WTC11 (cell line): Measurements from ENCODE around the gene NTSR1. TPM values are rescaled to one million over a fixed set of nuclear protein-coding genes. Genes with fewer than 3 reads are reported as not detected.

Source experiments
- ATAC-seq: fragments of 200-7000 bp; cut with Tn5 transposase; 2 replicates; pipeline ENCODE4 v1.10.0; 2021; ENCODE audit warnings: mild to moderate bottlenecking, moderate library complexity
- CTCF ChIA-PET: fragments of 300-600 bp; sonication (Branson Sonifier 250); formaldehyde crosslinking; loops from one replicate; lab custom pipeline; 2021; ENCODE audit warnings: antibody characterized with exemption; lab: Charles Lee
- POLR2A ChIA-PET: fragments of 350-600 bp; sonication (Branson Sonifier 250); formaldehyde crosslinking; loops from one replicate; lab custom pipeline; 2021; ENCODE audit warnings: antibody characterized with exemption; lab: Charles Lee
- DNase-seq: peaks from one replicate; pipeline ENCODE4 v3.0.0; 2021; ENCODE audit warnings: low spot score
- H3K27ac Mint-ChIP-seq: 2 replicates; pipeline ENCODE4 v1.8.0; 2021; ENCODE audit warnings: mixed read lengths
- H3K27me3 Mint-ChIP-seq: 2 replicates; pipeline ENCODE4 v1.8.0; 2021; ENCODE audit warnings: low read depth, mild to moderate bottlenecking, moderate library complexity, mixed read lengths
- H3K36me3 Mint-ChIP-seq: 2 replicates; pipeline ENCODE4 v1.8.0; 2021; ENCODE audit warnings: mixed read lengths
- H3K4me1 Mint-ChIP-seq: 2 replicates; pipeline ENCODE4 v1.8.0; 2022; ENCODE audit warnings: mixed read lengths
- H3K4me3 Mint-ChIP-seq: 2 replicates; pipeline ENCODE4 v1.8.0; 2021; ENCODE audit warnings: mild to moderate bottlenecking, moderate library complexity, mixed read lengths
- H3K9me3 Mint-ChIP-seq: 2 replicates; pipeline ENCODE4 v1.8.0; 2021; ENCODE audit warnings: mixed read lengths
- ATF1 ChIP-seq: sonication (generic); formaldehyde crosslinking; IDR thresholded peaks from 2 replicates; pipeline ENCODE4 v1.8.1; 2023; ENCODE audit warnings: mild to moderate bottlenecking, moderate library complexity, missing genetic modification reagents
- EMX1 ChIP-seq: fragments of 250-450 bp; sonication (Bioruptor Pico); IDR thresholded peaks from 2 replicates; pipeline ENCODE4 v1.8.0; 2021; ENCODE audit warnings: mild to moderate bottlenecking
- ETV6 ChIP-seq: sonication (generic); formaldehyde crosslinking; IDR thresholded peaks from 2 replicates; pipeline ENCODE4 v1.8.1; 2022; ENCODE audit warnings: mild to moderate bottlenecking, missing genetic modification reagents
- FOXP1 ChIP-seq: sonication (generic); formaldehyde crosslinking; IDR thresholded peaks from 2 replicates; pipeline ENCODE4 v1.8.0; 2022; ENCODE audit warnings: missing genetic modification reagents, mild to moderate bottlenecking, moderate library complexity, borderline replicate concordance
- GRHL2 ChIP-seq: fragments of 250-450 bp; sonication (Bioruptor Pico); IDR thresholded peaks from 2 replicates; pipeline ENCODE4 v1.8.0; 2022; ENCODE audit warnings: mild to moderate bottlenecking, moderate library complexity; ENCODE audit not compliant: insufficient replicate concordance, severe bottlenecking
- MYBL2 ChIP-seq: sonication (generic); formaldehyde crosslinking; IDR thresholded peaks from 2 replicates; pipeline ENCODE4 v1.8.1; 2023; ENCODE audit warnings: mild to moderate bottlenecking, moderate library complexity, missing genetic modification reagents
- SP1 ChIP-seq: sonication (generic); formaldehyde crosslinking; conservative IDR thresholded peaks from 2 replicates; pipeline ENCODE4 v1.8.1; 2022; ENCODE audit warnings: missing genetic modification reagents
- TEAD1 ChIP-seq: sonication (generic); formaldehyde crosslinking; IDR thresholded peaks from 2 replicates; pipeline ENCODE4 v1.8.0; 2022; ENCODE audit warnings: mild to moderate bottlenecking, missing genetic modification reagents
- ZNF423 ChIP-seq: fragments of 250-450 bp; sonication (Bioruptor Pico); IDR thresholded peaks from 2 replicates; pipeline ENCODE4 v2.1.2; 2022; ENCODE audit warnings: mild to moderate bottlenecking, moderate library complexity
- ZNF671 ChIP-seq: fragments of 250-450 bp; sonication (Bioruptor Pico); IDR thresholded peaks from 2 replicates; pipeline ENCODE4 v1.8.0; 2021; ENCODE audit warnings: mild to moderate bottlenecking
- total RNA-seq: library from RNA; stranded (reverse); gene quantifications from 3 replicates; pipeline ENCODE4 v1.2.3, GENCODE V29; 2021
- TF ChIP-seq, protein P1 (sequence below): sonication (generic); formaldehyde crosslinking; IDR thresholded peaks from 2 replicates; pipeline ENCODE4 v1.8.0; 2023; ENCODE audit warnings: missing genetic modification reagents
- TF ChIP-seq, protein P2 (sequence below): fragments of 250-450 bp; sonication (Bioruptor Pico); IDR thresholded peaks from 2 replicates; pipeline ENCODE4 v2.1.2; 2022; ENCODE audit warnings: mild to moderate bottlenecking, moderate library complexity
- TF ChIP-seq, protein P3 (sequence below): sonication (generic); formaldehyde crosslinking; IDR thresholded peaks from 2 replicates; pipeline ENCODE4 v1.8.1; 2023; ENCODE audit warnings: mild to moderate bottlenecking, missing genetic modification reagents
- TF ChIP-seq, protein P4 (sequence below): fragments of 250-450 bp; sonication (Bioruptor Pico); IDR thresholded peaks from 2 replicates; pipeline ENCODE4 v1.8.0; 2021; ENCODE audit warnings: mild to moderate bottlenecking
- TF ChIP-seq, protein P5 (sequence below): sonication (generic); formaldehyde crosslinking; IDR thresholded peaks from 2 replicates; pipeline ENCODE4 v1.8.0; 2022; ENCODE audit warnings: mild to moderate bottlenecking, missing genetic modification reagents
- TF ChIP-seq, protein P6 (sequence below): sonication (generic); formaldehyde crosslinking; IDR thresholded peaks from 2 replicates; pipeline ENCODE4 v1.8.1; 2023; ENCODE audit warnings: mild to moderate bottlenecking, missing genetic modification reagents, borderline replicate concordance
- TF ChIP-seq, protein P7 (sequence below): fragments of 250-450 bp; sonication (Bioruptor Pico); IDR thresholded peaks from 2 replicates; pipeline ENCODE4 v1.9.0; 2021; ENCODE audit warnings: mild to moderate bottlenecking, borderline replicate concordance
- TF ChIP-seq, protein P8 (sequence below): sonication (generic); formaldehyde crosslinking; IDR thresholded peaks from 2 replicates; pipeline ENCODE4 v1.8.0; 2022; ENCODE audit warnings: mild to moderate bottlenecking, missing genetic modification reagents

Gene NTSR1
- total RNA-seq, 1 experiment from 2014 or later, result 0.63 TPM

DNA sequence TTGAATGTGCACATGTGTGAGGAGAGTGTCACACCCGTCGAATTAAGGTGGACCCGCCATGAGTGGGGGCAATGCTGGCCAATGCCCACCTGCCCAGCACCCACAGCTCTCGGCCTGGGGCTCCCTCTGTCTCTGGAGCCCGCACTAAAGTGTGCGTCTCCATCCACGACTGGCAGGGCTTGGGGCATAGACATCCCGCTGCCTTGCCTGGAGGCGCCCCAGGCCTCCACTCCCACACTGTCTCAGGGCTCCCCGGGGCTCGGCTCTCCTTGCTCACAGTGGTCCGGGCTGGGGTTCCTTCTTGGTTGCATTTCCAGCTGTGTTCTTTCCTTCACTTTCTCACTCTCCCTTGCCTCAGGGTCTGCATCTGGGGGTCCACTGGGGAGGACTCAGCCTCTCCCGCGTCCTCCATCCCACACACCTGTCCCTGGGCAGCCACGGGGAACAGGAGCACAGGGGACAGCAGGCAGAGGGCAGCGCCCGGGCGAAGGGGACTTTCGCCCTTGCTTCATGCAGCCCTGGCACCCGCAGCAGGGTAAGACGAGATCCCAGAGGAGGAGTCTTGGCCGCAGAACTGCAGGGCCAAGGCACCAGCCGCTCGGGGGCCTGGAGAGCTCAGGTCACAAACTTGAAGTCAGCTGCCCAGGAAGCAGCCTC, 67.5 kb downstream of the NTSR1 start:
- POLR2A ChIA-PET, result no interaction called here
- no peaks in the 10 kb centered on the region for H3K27me3 Mint-ChIP-seq
- H3K9me3 Mint-ChIP-seq, result no peaks in the 10 kb centered on the region
- ATAC-seq (no peak), DNase-seq (no peak)
- H3K4me1 Mint-ChIP-seq, result peaks cover 7% of the 10 kb centered on the region
- CTCF ChIA-PET, result interaction anchor here (1.3 kb wide), 1 partner anchor 67 kb away, joined by 3 read pairs; the partner anchor contains the start of gene NTSR1
- H3K27ac Mint-ChIP-seq, result no peak overlapping the region
- H3K36me3 Mint-ChIP-seq, result no peaks in the 10 kb centered on the region
- no peak overlapping the region for H3K4me3 Mint-ChIP-seq
- TF ChIP-seq, protein P1, sequence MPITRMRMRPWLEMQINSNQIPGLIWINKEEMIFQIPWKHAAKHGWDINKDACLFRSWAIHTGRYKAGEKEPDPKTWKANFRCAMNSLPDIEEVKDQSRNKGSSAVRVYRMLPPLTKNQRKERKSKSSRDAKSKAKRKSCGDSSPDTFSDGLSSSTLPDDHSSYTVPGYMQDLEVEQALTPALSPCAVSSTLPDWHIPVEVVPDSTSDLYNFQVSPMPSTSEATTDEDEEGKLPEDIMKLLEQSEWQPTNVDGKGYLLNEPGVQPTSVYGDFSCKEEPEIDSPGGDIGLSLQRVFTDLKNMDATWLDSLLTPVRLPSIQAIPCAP, result no peak
- TF ChIP-seq, protein P2, sequence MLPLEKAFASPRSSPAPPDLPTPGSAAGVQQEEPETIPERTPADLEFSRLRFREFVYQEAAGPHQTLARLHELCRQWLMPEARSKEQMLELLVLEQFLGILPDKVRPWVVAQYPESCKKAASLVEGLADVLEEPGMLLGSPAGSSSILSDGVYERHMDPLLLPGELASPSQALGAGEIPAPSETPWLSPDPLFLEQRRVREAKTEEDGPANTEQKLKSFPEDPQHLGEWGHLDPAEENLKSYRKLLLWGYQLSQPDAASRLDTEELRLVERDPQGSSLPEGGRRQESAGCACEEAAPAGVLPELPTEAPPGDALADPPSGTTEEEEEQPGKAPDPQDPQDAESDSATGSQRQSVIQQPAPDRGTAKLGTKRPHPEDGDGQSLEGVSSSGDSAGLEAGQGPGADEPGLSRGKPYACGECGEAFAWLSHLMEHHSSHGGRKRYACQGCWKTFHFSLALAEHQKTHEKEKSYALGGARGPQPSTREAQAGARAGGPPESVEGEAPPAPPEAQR, result no peak
- TF ChIP-seq, protein P3, sequence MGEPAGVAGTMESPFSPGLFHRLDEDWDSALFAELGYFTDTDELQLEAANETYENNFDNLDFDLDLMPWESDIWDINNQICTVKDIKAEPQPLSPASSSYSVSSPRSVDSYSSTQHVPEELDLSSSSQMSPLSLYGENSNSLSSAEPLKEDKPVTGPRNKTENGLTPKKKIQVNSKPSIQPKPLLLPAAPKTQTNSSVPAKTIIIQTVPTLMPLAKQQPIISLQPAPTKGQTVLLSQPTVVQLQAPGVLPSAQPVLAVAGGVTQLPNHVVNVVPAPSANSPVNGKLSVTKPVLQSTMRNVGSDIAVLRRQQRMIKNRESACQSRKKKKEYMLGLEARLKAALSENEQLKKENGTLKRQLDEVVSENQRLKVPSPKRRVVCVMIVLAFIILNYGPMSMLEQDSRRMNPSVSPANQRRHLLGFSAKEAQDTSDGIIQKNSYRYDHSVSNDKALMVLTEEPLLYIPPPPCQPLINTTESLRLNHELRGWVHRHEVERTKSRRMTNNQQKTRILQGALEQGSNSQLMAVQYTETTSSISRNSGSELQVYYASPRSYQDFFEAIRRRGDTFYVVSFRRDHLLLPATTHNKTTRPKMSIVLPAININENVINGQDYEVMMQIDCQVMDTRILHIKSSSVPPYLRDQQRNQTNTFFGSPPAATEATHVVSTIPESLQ (CRISPR knock-in tag), result no peak
- TF ChIP-seq ZNF671 (CRISPR knock-in tag) (no peak), ATF1 (CRISPR knock-in tag) (no peak), ZNF423 (no peak), ETV6 (no peak), SP1 (CRISPR knock-in tag) (no peak), FOXP1 (CRISPR knock-in tag) (no peak), TEAD1 (CRISPR knock-in tag) (no peak), MYBL2 (CRISPR knock-in tag) (no peak), GRHL2 (no peak), EMX1 (no peak)
- TF ChIP-seq, protein P4, sequence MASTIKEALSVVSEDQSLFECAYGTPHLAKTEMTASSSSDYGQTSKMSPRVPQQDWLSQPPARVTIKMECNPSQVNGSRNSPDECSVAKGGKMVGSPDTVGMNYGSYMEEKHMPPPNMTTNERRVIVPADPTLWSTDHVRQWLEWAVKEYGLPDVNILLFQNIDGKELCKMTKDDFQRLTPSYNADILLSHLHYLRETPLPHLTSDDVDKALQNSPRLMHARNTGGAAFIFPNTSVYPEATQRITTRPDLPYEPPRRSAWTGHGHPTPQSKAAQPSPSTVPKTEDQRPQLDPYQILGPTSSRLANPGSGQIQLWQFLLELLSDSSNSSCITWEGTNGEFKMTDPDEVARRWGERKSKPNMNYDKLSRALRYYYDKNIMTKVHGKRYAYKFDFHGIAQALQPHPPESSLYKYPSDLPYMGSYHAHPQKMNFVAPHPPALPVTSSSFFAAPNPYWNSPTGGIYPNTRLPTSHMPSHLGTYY (CRISPR knock-in tag), result no peak
- TF ChIP-seq, protein P5, sequence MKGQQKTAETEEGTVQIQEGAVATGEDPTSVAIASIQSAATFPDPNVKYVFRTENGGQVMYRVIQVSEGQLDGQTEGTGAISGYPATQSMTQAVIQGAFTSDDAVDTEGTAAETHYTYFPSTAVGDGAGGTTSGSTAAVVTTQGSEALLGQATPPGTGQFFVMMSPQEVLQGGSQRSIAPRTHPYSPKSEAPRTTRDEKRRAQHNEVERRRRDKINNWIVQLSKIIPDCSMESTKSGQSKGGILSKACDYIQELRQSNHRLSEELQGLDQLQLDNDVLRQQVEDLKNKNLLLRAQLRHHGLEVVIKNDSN (CRISPR knock-in tag), result no peak
- TF ChIP-seq, protein P6, sequence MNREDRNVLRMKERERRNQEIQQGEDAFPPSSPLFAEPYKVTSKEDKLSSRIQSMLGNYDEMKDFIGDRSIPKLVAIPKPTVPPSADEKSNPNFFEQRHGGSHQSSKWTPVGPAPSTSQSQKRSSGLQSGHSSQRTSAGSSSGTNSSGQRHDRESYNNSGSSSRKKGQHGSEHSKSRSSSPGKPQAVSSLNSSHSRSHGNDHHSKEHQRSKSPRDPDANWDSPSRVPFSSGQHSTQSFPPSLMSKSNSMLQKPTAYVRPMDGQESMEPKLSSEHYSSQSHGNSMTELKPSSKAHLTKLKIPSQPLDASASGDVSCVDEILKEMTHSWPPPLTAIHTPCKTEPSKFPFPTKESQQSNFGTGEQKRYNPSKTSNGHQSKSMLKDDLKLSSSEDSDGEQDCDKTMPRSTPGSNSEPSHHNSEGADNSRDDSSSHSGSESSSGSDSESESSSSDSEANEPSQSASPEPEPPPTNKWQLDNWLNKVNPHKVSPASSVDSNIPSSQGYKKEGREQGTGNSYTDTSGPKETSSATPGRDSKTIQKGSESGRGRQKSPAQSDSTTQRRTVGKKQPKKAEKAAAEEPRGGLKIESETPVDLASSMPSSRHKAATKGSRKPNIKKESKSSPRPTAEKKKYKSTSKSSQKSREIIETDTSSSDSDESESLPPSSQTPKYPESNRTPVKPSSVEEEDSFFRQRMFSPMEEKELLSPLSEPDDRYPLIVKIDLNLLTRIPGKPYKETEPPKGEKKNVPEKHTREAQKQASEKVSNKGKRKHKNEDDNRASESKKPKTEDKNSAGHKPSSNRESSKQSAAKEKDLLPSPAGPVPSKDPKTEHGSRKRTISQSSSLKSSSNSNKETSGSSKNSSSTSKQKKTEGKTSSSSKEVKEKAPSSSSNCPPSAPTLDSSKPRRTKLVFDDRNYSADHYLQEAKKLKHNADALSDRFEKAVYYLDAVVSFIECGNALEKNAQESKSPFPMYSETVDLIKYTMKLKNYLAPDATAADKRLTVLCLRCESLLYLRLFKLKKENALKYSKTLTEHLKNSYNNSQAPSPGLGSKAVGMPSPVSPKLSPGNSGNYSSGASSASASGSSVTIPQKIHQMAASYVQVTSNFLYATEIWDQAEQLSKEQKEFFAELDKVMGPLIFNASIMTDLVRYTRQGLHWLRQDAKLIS (CRISPR knock-in tag), result no peak
- TF ChIP-seq, protein P7, sequence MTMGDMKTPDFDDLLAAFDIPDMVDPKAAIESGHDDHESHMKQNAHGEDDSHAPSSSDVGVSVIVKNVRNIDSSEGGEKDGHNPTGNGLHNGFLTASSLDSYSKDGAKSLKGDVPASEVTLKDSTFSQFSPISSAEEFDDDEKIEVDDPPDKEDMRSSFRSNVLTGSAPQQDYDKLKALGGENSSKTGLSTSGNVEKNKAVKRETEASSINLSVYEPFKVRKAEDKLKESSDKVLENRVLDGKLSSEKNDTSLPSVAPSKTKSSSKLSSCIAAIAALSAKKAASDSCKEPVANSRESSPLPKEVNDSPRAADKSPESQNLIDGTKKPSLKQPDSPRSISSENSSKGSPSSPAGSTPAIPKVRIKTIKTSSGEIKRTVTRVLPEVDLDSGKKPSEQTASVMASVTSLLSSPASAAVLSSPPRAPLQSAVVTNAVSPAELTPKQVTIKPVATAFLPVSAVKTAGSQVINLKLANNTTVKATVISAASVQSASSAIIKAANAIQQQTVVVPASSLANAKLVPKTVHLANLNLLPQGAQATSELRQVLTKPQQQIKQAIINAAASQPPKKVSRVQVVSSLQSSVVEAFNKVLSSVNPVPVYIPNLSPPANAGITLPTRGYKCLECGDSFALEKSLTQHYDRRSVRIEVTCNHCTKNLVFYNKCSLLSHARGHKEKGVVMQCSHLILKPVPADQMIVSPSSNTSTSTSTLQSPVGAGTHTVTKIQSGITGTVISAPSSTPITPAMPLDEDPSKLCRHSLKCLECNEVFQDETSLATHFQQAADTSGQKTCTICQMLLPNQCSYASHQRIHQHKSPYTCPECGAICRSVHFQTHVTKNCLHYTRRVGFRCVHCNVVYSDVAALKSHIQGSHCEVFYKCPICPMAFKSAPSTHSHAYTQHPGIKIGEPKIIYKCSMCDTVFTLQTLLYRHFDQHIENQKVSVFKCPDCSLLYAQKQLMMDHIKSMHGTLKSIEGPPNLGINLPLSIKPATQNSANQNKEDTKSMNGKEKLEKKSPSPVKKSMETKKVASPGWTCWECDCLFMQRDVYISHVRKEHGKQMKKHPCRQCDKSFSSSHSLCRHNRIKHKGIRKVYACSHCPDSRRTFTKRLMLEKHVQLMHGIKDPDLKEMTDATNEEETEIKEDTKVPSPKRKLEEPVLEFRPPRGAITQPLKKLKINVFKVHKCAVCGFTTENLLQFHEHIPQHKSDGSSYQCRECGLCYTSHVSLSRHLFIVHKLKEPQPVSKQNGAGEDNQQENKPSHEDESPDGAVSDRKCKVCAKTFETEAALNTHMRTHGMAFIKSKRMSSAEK (CRISPR knock-in tag), result no peak
- TF ChIP-seq, protein P8, sequence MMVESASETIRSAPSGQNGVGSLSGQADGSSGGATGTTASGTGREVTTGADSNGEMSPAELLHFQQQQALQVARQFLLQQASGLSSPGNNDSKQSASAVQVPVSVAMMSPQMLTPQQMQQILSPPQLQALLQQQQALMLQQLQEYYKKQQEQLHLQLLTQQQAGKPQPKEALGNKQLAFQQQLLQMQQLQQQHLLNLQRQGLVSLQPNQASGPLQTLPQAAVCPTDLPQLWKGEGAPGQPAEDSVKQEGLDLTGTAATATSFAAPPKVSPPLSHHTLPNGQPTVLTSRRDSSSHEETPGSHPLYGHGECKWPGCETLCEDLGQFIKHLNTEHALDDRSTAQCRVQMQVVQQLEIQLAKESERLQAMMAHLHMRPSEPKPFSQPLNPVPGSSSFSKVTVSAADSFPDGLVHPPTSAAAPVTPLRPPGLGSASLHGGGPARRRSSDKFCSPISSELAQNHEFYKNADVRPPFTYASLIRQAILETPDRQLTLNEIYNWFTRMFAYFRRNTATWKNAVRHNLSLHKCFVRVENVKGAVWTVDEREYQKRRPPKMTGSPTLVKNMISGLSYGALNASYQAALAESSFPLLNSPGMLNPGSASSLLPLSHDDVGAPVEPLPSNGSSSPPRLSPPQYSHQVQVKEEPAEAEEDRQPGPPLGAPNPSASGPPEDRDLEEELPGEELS (CRISPR knock-in tag), result no peak
